ENCODE measurements around the gene KCNC3. TPM values are rescaled to one million over a fixed set of nuclear protein-coding genes. Genes with fewer than 3 reads are reported as not detected.

Gene KCNC3
- total and polyA plus RNA-seq, 4 donors = 0.56 to 1.6 (median 1.1) TPM

DNA sequence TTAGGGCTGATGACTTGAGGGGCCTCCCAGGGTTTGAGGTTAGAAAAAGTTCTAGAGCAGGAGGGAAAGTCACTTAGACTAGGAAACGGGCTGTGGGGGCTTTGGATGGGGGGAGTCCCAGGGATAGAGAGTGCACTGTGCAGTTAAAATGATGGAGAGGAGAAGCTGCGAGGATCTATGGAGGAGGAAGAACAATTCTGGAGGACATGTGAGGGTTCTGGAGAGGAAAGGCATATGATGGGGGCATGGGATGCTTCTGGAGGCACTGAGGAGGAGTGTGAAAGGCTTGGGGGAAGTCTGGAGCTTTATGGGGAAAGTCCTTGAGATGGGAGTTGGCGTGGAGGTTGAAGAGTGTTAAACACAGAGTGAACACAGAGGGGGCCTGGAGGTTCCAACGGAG lies 2.2 kb downstream of the KCNC3 start (continued):
- TF ChIP-seq, protein P1, sequence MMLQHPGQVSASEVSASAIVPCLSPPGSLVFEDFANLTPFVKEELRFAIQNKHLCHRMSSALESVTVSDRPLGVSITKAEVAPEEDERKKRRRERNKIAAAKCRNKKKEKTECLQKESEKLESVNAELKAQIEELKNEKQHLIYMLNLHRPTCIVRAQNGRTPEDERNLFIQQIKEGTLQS (IDR thresholded peaks at IDR 0.05) = no peak
- TF ChIP-seq FOXA2 (IDR thresholded peaks at IDR 0.05) = no peak
- no peak for TF ChIP-seq RAD21 (IDR thresholded peaks at IDR 0.05)
- TF ChIP-seq HNF4A (conservative IDR thresholded peaks at IDR 0.05) = no peak
- TF ChIP-seq TAF1 (conservative IDR thresholded peaks at IDR 0.05) = no peak
- TF ChIP-seq NR2F2 (IDR thresholded peaks at IDR 0.05) = no peak
- no peak for TF ChIP-seq RXRA (IDR thresholded peaks at IDR 0.05)
- no peak for TF ChIP-seq GABPA (IDR thresholded peaks at IDR 0.05 in 1 of 2, conservative IDR thresholded peaks at IDR 0.05 in 1 of 2)
- no peak for TF ChIP-seq YY1 (IDR thresholded peaks at IDR 0.05)
- TF ChIP-seq, protein P2, sequence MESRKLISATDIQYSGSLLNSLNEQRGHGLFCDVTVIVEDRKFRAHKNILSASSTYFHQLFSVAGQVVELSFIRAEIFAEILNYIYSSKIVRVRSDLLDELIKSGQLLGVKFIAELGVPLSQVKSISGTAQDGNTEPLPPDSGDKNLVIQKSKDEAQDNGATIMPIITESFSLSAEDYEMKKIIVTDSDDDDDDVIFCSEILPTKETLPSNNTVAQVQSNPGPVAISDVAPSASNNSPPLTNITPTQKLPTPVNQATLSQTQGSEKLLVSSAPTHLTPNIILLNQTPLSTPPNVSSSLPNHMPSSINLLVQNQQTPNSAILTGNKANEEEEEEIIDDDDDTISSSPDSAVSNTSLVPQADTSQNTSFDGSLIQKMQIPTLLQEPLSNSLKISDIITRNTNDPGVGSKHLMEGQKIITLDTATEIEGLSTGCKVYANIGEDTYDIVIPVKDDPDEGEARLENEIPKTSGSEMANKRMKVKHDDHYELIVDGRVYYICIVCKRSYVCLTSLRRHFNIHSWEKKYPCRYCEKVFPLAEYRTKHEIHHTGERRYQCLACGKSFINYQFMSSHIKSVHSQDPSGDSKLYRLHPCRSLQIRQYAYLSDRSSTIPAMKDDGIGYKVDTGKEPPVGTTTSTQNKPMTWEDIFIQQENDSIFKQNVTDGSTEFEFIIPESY (IDR thresholded peaks at IDR 0.05) = no peak

DNA sequence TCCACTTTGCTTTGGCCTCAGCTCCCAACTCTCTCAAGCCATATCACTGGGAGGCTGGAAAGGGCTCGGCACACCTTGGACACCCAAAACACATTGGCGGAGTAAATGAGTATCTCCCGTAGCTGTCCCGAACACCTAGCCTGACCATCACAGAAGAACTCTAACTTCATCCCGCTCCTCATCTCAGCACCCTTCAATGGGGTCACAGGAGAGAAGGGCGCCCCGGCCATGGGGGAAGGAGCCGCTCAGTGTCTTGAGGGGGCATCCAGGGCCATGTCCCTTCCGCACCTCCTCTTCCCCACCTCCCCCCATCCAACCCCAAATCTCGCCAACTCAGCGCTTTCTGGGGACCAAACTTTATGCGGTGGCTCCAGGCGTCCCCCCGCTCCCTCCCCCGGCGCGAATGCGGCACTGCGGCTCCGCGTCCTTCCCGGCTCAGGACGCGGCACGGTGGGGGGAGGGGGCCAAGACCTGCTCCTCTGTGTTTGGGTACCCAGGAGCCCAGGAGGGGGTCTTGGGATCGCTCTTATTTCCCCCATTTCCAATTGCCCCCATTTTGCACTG lies 3.0 kb downstream of the KCNC3 start:
- Histone ChIP-seq H3K4me3 (ENCODE audit: low read depth in 1 of 3, low read length in 3 of 3) (peak overlapping the region in 1 of 3 donors; percentile 3), H3K4me1 (ENCODE audit: control insufficient read depth in 4 of 4, insufficient read depth in 4 of 4, low read length in 3 of 4) (peaks cover 18 to 44% (median 33%) of the 10 kb centered on the region in 4 donors), H3K9me3 (ENCODE audit: control insufficient read depth in 4 of 4, low read length in 3 of 4) (no peaks in the 10 kb centered on the region), H3K27ac (ENCODE audit: low read depth in 1 of 2, low read length in 2 of 2) (no peak overlapping the region), H3K9ac (ENCODE audit: low read depth in 1 of 2, low read length in 2 of 2) (no peak overlapping the region), H3K27me3 (ENCODE audit: control insufficient read depth in 4 of 4, insufficient read depth in 4 of 4, low read length in 3 of 4) (peaks cover 0 to 3% (median 0%) of the 10 kb centered on the region in 4 donors), H3K36me3 (ENCODE audit: control insufficient read depth in 4 of 4, insufficient read depth in 3 of 4, low read depth in 1 of 4, low read length in 3 of 4) (peaks cover 0 to 7% (median 1%) of the 10 kb centered on the region in 4 donors)
- TF ChIP-seq RAD21 (IDR thresholded peaks at IDR 0.05) (no peak), HNF4G (IDR thresholded peaks at IDR 0.05) (no peak), JUND (IDR thresholded peaks at IDR 0.05) (no peak), YY1 (IDR thresholded peaks at IDR 0.05) (no peak), SP1 (IDR thresholded peaks at IDR 0.05) (no peak), NR2F2 (IDR thresholded peaks at IDR 0.05) (no peak), HNF4A (conservative IDR thresholded peaks at IDR 0.05) (no peak), GABPA (IDR thresholded peaks at IDR 0.05 in 1 of 2, conservative IDR thresholded peaks at IDR 0.05 in 1 of 2) (no peak), FOXA1 (IDR thresholded peaks at IDR 0.05) (no peak), FOXA2 (IDR thresholded peaks at IDR 0.05) (no peak)
- TF ChIP-seq, protein P3, sequence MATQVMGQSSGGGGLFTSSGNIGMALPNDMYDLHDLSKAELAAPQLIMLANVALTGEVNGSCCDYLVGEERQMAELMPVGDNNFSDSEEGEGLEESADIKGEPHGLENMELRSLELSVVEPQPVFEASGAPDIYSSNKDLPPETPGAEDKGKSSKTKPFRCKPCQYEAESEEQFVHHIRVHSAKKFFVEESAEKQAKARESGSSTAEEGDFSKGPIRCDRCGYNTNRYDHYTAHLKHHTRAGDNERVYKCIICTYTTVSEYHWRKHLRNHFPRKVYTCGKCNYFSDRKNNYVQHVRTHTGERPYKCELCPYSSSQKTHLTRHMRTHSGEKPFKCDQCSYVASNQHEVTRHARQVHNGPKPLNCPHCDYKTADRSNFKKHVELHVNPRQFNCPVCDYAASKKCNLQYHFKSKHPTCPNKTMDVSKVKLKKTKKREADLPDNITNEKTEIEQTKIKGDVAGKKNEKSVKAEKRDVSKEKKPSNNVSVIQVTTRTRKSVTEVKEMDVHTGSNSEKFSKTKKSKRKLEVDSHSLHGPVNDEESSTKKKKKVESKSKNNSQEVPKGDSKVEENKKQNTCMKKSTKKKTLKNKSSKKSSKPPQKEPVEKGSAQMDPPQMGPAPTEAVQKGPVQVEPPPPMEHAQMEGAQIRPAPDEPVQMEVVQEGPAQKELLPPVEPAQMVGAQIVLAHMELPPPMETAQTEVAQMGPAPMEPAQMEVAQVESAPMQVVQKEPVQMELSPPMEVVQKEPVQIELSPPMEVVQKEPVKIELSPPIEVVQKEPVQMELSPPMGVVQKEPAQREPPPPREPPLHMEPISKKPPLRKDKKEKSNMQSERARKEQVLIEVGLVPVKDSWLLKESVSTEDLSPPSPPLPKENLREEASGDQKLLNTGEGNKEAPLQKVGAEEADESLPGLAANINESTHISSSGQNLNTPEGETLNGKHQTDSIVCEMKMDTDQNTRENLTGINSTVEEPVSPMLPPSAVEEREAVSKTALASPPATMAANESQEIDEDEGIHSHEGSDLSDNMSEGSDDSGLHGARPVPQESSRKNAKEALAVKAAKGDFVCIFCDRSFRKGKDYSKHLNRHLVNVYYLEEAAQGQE (IDR thresholded peaks at IDR 0.05) = no peak
- TF ChIP-seq, protein P2 (IDR thresholded peaks at IDR 0.05) = no peak
- TF ChIP-seq, protein P4, sequence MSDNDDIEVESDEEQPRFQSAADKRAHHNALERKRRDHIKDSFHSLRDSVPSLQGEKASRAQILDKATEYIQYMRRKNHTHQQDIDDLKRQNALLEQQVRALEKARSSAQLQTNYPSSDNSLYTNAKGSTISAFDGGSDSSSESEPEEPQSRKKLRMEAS (IDR thresholded peaks at IDR 0.05) = no peak
- TF ChIP-seq, protein P5, sequence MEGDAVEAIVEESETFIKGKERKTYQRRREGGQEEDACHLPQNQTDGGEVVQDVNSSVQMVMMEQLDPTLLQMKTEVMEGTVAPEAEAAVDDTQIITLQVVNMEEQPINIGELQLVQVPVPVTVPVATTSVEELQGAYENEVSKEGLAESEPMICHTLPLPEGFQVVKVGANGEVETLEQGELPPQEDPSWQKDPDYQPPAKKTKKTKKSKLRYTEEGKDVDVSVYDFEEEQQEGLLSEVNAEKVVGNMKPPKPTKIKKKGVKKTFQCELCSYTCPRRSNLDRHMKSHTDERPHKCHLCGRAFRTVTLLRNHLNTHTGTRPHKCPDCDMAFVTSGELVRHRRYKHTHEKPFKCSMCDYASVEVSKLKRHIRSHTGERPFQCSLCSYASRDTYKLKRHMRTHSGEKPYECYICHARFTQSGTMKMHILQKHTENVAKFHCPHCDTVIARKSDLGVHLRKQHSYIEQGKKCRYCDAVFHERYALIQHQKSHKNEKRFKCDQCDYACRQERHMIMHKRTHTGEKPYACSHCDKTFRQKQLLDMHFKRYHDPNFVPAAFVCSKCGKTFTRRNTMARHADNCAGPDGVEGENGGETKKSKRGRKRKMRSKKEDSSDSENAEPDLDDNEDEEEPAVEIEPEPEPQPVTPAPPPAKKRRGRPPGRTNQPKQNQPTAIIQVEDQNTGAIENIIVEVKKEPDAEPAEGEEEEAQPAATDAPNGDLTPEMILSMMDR (IDR thresholded peaks at IDR 0.05; ENCODE audit: low read depth, low read length, missing input control) = no peak
- TF ChIP-seq, protein P1 (IDR thresholded peaks at IDR 0.05) = no peak
- WGBS = 13% methylated on average over 26 of the region's 26 CpGs
- DNase-seq (ENCODE audit: low spot score) = no peak
